Activated CD4-positive, alpha-beta T cell treated with anti-CD3 and anti-CD28 coated beads for 36 hours (primary cell): ENCODE measurements around the gene IL34. TPM values are rescaled to one million over a fixed set of nuclear protein-coding genes. Genes with fewer than 3 reads are reported as not detected.

Source experiments
- total RNA-seq, 2 experiments: library from RNA; stranded (reverse); gene quantifications; one replicate each; pipeline ENCODE4 v1.2.3, GENCODE V29; 2021

The IL34 gene
- total RNA-seq, 2 experiments from 2014 or later: not detected

Other genes starting within 250 kb of the IL34 start
- gene ST3GAL2, start 207.5 kb upstream of the IL34 start, total RNA-seq: 10 to 100 TPM; 14.8 to 16.6 TPM
- 10 to 100 TPM; 10.3 to 13.4 TPM for gene FCSK, start 192.0 kb upstream of the IL34 start, total RNA-seq
- gene COG4, start 123.0 kb upstream of the IL34 start, total RNA-seq: 10 to 100 TPM; 33.5 to 37.6 TPM
- 100 to 1,000 TPM; 533 to 545 TPM for gene SF3B3, start 122.7 kb upstream of the IL34 start, total RNA-seq
- gene MTSS2, start 39.5 kb downstream of the IL34 start, total RNA-seq: 1 to 10 TPM; 1.6 to 3.5 TPM
- gene VAC14, start 154.6 kb downstream of the IL34 start, total RNA-seq: 10 to 100 TPM; 24.8 to 26.2 TPM